ENCODE results near the gene ZBTB22.
"Not testable (repeated sequence)": the region's sequence is repeated elsewhere in the genome, so short reads cannot be mapped to it uniquely, and the experiment has no call there.

The ZBTB22 gene

GRCh38 chr6:33299237-33299944, 18.2 kb downstream of the ZBTB22 start:
- DNase-seq, result peak; percentile 93

- peak; percentile 73 for DNase-seq
Observed at GRCh38 chr6:33298773-33299236, 18.7 kb downstream of the ZBTB22 start, which contains the start of gene RGL2. TSS of gene RGL2 (minus strand) at chr6:33298942. CDS start at chr6:33298610, 332 bp downstream.

GRCh38 chr6:33297956-33298772, 19.4 kb downstream of the ZBTB22 start:
- DNase-seq, result peak; percentile 82

- DNase-seq, result no peak
Observed at GRCh38 chr6:33297406-33297955, 20.1 kb downstream of the ZBTB22 start.

GRCh38 chr6:33296797-33297405, 20.6 kb downstream of the ZBTB22 start:
- no peak for DNase-seq

GRCh38 chr6:33295621-33296369, 21.7 kb downstream of the ZBTB22 start:
- DNase-seq, result no peak

GRCh38 chr6:33294086-33294823, 23.3 kb downstream of the ZBTB22 start:
- DNase-seq, result no peak

GRCh38 chr6:33292996-33293682, 24.4 kb downstream of the ZBTB22 start:
- DNase-seq, result no peak

- no peak for DNase-seq
Observed at GRCh38 chr6:33290459-33290858, 27.1 kb downstream of the ZBTB22 start.

- DNase-seq, result no peak
Observed at GRCh38 chr6:33289784-33290315, 27.7 kb downstream of the ZBTB22 start.

GRCh38 chr6:33288921-33289783, 28.4 kb downstream of the ZBTB22 start, which contains the start of the genes PFDN6 and WDR46:
TSS of gene PFDN6 (plus strand) at chr6:33289601. CDS start at chr6:33289857, 256 bp downstream.
TSS of gene WDR46 (minus strand) at chr6:33289239. CDS start at chr6:33289170, 69 bp downstream.
- peak; percentile 90 for DNase-seq

- no peak for DNase-seq
Observed at GRCh38 chr6:33288141-33288920, 29.2 kb downstream of the ZBTB22 start.

GRCh38 chr6:33286946-33287914, 30.3 kb downstream of the ZBTB22 start:
- no peak for DNase-seq

- DNase-seq, result not testable (repeated sequence)
Observed at GRCh38 chr6:33285214-33285613, 32.3 kb downstream of the ZBTB22 start.

GRCh38 chr6:33280539-33280938, 37.0 kb downstream of the ZBTB22 start:
- no peak for DNase-seq

- peak; percentile 58 for DNase-seq
Observed at GRCh38 chr6:33279971-33280511, 37.5 kb downstream of the ZBTB22 start.

GRCh38 chr6:33279257-33279695, 38.3 kb downstream of the ZBTB22 start:
- DNase-seq, result no peak

Measured in NCI-H226 (cell line).